HepG2 (cell line): ENCODE results near the gene PKD2L2. TPM values are rescaled to one million over a fixed set of nuclear protein-coding genes. Genes with fewer than 3 reads are reported as not detected.

ENCODE experiments used
- ARID5B ChIP-seq: IDR thresholded peaks from 2 replicates; pipeline ENCODE4 v1.4.0; 2020; ENCODE audit warnings: mild to moderate bottlenecking, missing genetic modification reagents
- FOXA3 ChIP-seq: IDR thresholded peaks from 2 replicates; pipeline ENCODE4 v1.6.1; 2016; ENCODE audit warnings: missing genetic modification reagents, missing compliant biosample characterization
- FOXJ3 ChIP-seq: sonication (generic); formaldehyde crosslinking; IDR thresholded peaks from 2 replicates; pipeline ENCODE4 v1.4.0; 2020; ENCODE audit warnings: missing genetic modification reagents, mild to moderate bottlenecking, borderline replicate concordance
- HNF1A ChIP-seq, 2 experiments: sonication (generic) in 1 of 2; formaldehyde crosslinking in 1 of 2; IDR thresholded peaks; 2 replicates each; pipeline versions ENCODE4 v1.4.0 to v1.6.1; 2016 to 2020; ENCODE audit warnings: borderline replicate concordance in 1 of 2, low read depth in 1 of 2, mild to moderate bottlenecking in 1 of 2, missing genetic modification reagents in 1 of 2
- KDM3A ChIP-seq: IDR thresholded peaks from 2 replicates; pipeline ENCODE4 v1.6.1; 2018; ENCODE audit warnings: low read depth, missing compliant biosample characterization
- PAXIP1 ChIP-seq: sonication (generic); formaldehyde crosslinking; conservative IDR thresholded peaks from 2 replicates; pipeline ENCODE4 v1.4.0; 2020; ENCODE audit warnings: mild to moderate bottlenecking, missing genetic modification reagents, moderate library complexity
- REPIN1 ChIP-seq: sonication (generic); formaldehyde crosslinking; IDR thresholded peaks from 2 replicates; pipeline ENCODE4 v1.8.0; 2022; ENCODE audit warnings: missing genetic modification reagents, low read depth, mild to moderate bottlenecking, borderline replicate concordance
- SOX6 ChIP-seq, 2 experiments: fragments of 450-650 bp in 1 of 2; sonication (generic) in 1 of 2; formaldehyde crosslinking in 1 of 2; IDR thresholded peaks; 2 replicates each; pipeline versions ENCODE4 v1.4.0 to v1.6.1; 2017 to 2020; ENCODE audit warnings: antibody characterized with exemption in 1 of 2, mild to moderate bottlenecking in 1 of 2, missing genetic modification reagents in 1 of 2
- SP5 ChIP-seq: IDR thresholded peaks from 2 replicates; pipeline ENCODE4 v1.6.1; 2016; ENCODE audit warnings: low read depth, borderline replicate concordance
- TFAP4 ChIP-seq: sonication (generic); IDR thresholded peaks from 2 replicates; pipeline ENCODE4 v1.6.1; 2016; ENCODE audit warnings: low read depth, borderline replicate concordance
- ZFX ChIP-seq: sonication (generic); formaldehyde crosslinking; IDR thresholded peaks from 2 replicates; pipeline ENCODE4 v1.4.0; 2020; ENCODE audit warnings: mild to moderate bottlenecking, low read depth, missing genetic modification reagents, moderate library complexity
- ZNF256 ChIP-seq: sonication (generic); formaldehyde crosslinking; conservative IDR thresholded peaks from 2 replicates; pipeline ENCODE4 v1.4.0; 2020; ENCODE audit warnings: missing genetic modification reagents
- ZNF275 ChIP-seq: sonication (generic); formaldehyde crosslinking; IDR thresholded peaks from 2 replicates; pipeline ENCODE4 v1.8.0; 2022; ENCODE audit warnings: missing genetic modification reagents, mild to moderate bottlenecking, inconsistent platforms, borderline replicate concordance
- ZNF331 ChIP-seq: sonication (generic); formaldehyde crosslinking; IDR thresholded peaks from 2 replicates; pipeline ENCODE4 v1.4.0; 2020; ENCODE audit warnings: missing genetic modification reagents
- ZNF629 ChIP-seq: sonication (generic); formaldehyde crosslinking; conservative IDR thresholded peaks from 2 replicates; pipeline ENCODE4 v1.5.0; 2020; ENCODE audit warnings: missing genetic modification reagents
- polyA plus RNA-seq, 8 experiments: library from polyadenylated mRNA; depleted of rRNA in 3 of 8; stranded (reverse) in 7 of 8; unstranded in 1 of 8; fragments of >200 nt; fragmentation: Illumina TruSeq in 4 of 8; extraction: Trizol in 4 of 8; gene quantifications; 2 replicates each; pipeline versions ENCODE4 v1.2.1 to v1.2.3, GENCODE V29; 2011 to 2016; ENCODE audit warnings: low read depth in 4 of 8, missing spikeins in 1 of 8, mixed read lengths in 1 of 8; ENCODE audit not compliant: insufficient read depth in 1 of 8
- total RNA-seq, 5 experiments: library from RNA; depleted of rRNA; stranded (reverse); fragments of >200 nt; fragmentation: Illumina TruSeq; extraction: Trizol; gene quantifications; 2 replicates each; pipeline ENCODE4 v1.2.3, GENCODE V29; 2016; ENCODE audit warnings: low read depth in 1 of 5

PKD2L2 gene
- total and polyA plus RNA-seq, 2 of the 13 experiments (the other 11 are each of a cell fraction or from before 2014, with no cell fraction given): not detected

- no peak for TF ChIP-seq ZNF275 (CRISPR knock-in tag)
- TF ChIP-seq ZFX: no peak
- TF ChIP-seq TFAP4: peak; percentile 90
- peak; percentile 64 for TF ChIP-seq FOXA3 (CRISPR knock-in tag)
- no peak for TF ChIP-seq ZNF331 (CRISPR knock-in tag)
- no peak for TF ChIP-seq ZNF256 (CRISPR knock-in tag)
- no peak for TF ChIP-seq REPIN1 (CRISPR knock-in tag)
- peak; percentile 92 for TF ChIP-seq PAXIP1 (CRISPR knock-in tag)
- TF ChIP-seq HNF1A (IDR thresholded peaks at IDR 0.05; ENCODE audit: low read depth): no peak
- TF ChIP-seq HNF1A (CRISPR knock-in tag; IDR thresholded peaks at IDR 0.05; ENCODE audit: borderline replicate concordance): no peak
- peak; percentile 31; the same call in 1 of the 2 replicates for TF ChIP-seq FOXJ3 (CRISPR knock-in tag)
- peak; percentile 73 for TF ChIP-seq ARID5B (CRISPR knock-in tag)
- TF ChIP-seq KDM3A (CRISPR knock-in tag): no peak
- TF ChIP-seq SOX6 (IDR thresholded peaks at IDR 0.05): no peak
- TF ChIP-seq SOX6 (CRISPR knock-in tag; IDR thresholded peaks at IDR 0.05): peak; percentile 84
- no peak for TF ChIP-seq SP5
- TF ChIP-seq ZNF629: no peak
These were observed 10.2 kb downstream of the PKD2L2 start (continued) for GRCh38 chr5:137899493-137899892.
